Progenitor cell of endocrine pancreas (in vitro differentiated cells): ENCODE data around the gene CLCA1. TPM values are rescaled to one million over a fixed set of nuclear protein-coding genes. Genes with fewer than 3 reads are reported as not detected.

Source experiments
- DNase-seq: peaks from one replicate; pipeline ENCODE4 v3.0.0; 2021; ENCODE audit warnings: low spot score; ENCODE audit not compliant: unreplicated experiment
- H3K27ac Mint-ChIP-seq: 2 replicates; pipeline ENCODE4 v1.8.0; 2021; ENCODE audit warnings: mild to moderate bottlenecking, moderate library complexity, mixed read lengths
- H3K27me3 Mint-ChIP-seq: 2 replicates; pipeline ENCODE4 v1.8.0; 2021; ENCODE audit warnings: mixed read lengths
- H3K36me3 Mint-ChIP-seq: 2 replicates; pipeline ENCODE4 v1.8.0; 2022; ENCODE audit warnings: mixed read lengths; ENCODE audit not compliant: insufficient read depth
- H3K4me1 Mint-ChIP-seq: 2 replicates; pipeline ENCODE4 v1.8.0; 2021; ENCODE audit warnings: low read depth, mixed read lengths
- H3K4me3 Mint-ChIP-seq: 2 replicates; pipeline ENCODE4 v1.8.0; 2021; ENCODE audit warnings: low read depth, mild to moderate bottlenecking, moderate library complexity, mixed read lengths
- H3K9me3 Mint-ChIP-seq: 2 replicates; pipeline ENCODE4 v1.8.0; 2021; ENCODE audit warnings: low read depth, mixed read lengths
- CTCF ChIP-seq: fragments of 200-600 bp; sonication (generic); IDR thresholded peaks from one replicate; pipeline ENCODE4 v1.5.0; 2021; ENCODE audit warnings: antibody characterized with exemption, mild to moderate bottlenecking; ENCODE audit not compliant: unreplicated experiment
- long read RNA-seq: library from polyadenylated mRNA; unstranded; transcript quantifications from one replicate; pipeline ENCODE4 v2.0.0, GENCODE V29; 2020
- total RNA-seq: library from RNA; stranded (reverse); gene quantifications from 2 replicates; pipeline ENCODE4 v1.2.1, GENCODE V29; 2021

The CLCA1 gene
- total RNA-seq = not detected in 2 replicates
- long read RNA-seq = 0 reads

GRCh38 chr1:86468501-86468977, at the start of gene CLCA1:
Gene CLCA1, plus strand, starts transcription at chr1:86468927. Its CDS starts 45 bp downstream, at chr1:86468972.
- Mint-ChIP-seq H3K9me3 (peaks cover 3% of the 10 kb centered on the region), H3K36me3 (no peaks in the 10 kb centered on the region), H3K4me3 (no peak within 1 kb of the TSS), H3K4me1 (peaks cover 9% of the 10 kb centered on the region), H3K27me3 (peaks cover 5% of the 10 kb centered on the region), H3K27ac (no peak within 1 kb of the TSS)
- DNase-seq = no peak
- TF ChIP-seq CTCF = no peak

DNA sequence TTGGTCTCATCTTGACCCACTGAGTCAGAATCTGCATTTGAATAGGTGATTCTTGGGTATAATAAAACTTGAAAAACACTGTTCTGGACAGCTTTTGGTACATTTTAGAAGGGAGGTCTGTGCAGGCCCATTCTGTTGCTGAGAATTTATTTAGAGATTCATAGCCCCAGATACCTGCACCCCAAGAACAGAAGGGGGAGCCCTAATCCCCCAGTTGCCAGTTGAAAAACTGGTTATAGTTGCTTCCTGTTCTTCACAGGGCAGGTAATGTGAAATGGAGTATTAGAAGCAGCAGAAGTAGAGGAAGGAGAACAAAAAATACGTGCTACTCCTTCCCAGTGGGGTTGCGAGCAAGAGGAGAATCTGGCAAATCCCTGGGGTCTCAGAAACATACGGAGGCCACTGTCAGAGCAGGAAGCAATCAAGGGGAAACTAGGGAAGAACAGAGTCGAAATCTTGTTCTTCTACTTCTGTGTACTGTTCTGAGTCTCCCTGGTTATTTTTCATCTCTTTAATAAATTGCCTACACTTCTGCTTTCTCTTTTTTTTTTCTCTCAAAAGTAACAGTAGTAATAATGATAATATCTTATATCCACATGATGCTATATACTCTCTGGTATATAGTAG, 49.3 kb upstream of the CLCA1 start:
- Mint-ChIP-seq H3K36me3 (no peaks in the 10 kb centered on the region), H3K4me3 (no peak overlapping the region), H3K27ac (no peak overlapping the region), H3K27me3 (no peaks in the 10 kb centered on the region), H3K4me1 (peaks cover 7% of the 10 kb centered on the region), H3K9me3 (no peaks in the 10 kb centered on the region)
- DNase-seq = no peak
- TF ChIP-seq CTCF = peak; percentile 33

GRCh38 chr1:86421601-86422280, 47.0 kb upstream of the CLCA1 start:
- Mint-ChIP-seq H3K27ac (no peak overlapping the region), H3K27me3 (no peaks in the 10 kb centered on the region), H3K4me3 (no peak overlapping the region), H3K36me3 (no peaks in the 10 kb centered on the region), H3K4me1 (peaks cover 7% of the 10 kb centered on the region), H3K9me3 (no peaks in the 10 kb centered on the region)
- no peak for DNase-seq
- TF ChIP-seq CTCF = no peak

GRCh38 chr1:86423473-86423872, 45.3 kb upstream of the CLCA1 start:
- peaks cover 4% of the 10 kb centered on the region for H3K4me1 Mint-ChIP-seq
- no peaks in the 10 kb centered on the region for H3K9me3 Mint-ChIP-seq
- no peak for DNase-seq
- no peak overlapping the region for H3K27ac Mint-ChIP-seq
- no peaks in the 10 kb centered on the region for H3K27me3 Mint-ChIP-seq
- no peaks in the 10 kb centered on the region for H3K36me3 Mint-ChIP-seq
- H3K4me3 Mint-ChIP-seq = no peak overlapping the region
- no peak for TF ChIP-seq CTCF

- Mint-ChIP-seq H3K4me1 (peaks cover 4% of the 10 kb centered on the region), H3K27me3 (no peaks in the 10 kb centered on the region), H3K9me3 (no peaks in the 10 kb centered on the region), H3K36me3 (no peaks in the 10 kb centered on the region), H3K4me3 (no peak within 1 kb of the TSS), H3K27ac (no peak within 1 kb of the TSS)
- DNase-seq = no peak
- no peak for TF ChIP-seq CTCF
Measured at GRCh38 chr1:86423873-86424272, 44.9 kb upstream of the CLCA1 start, which contains the start of gene CLCA2. Gene CLCA2, plus strand, starts transcription at chr1:86424171. Its CDS starts 77 bp downstream, at chr1:86424248.
